ENCODE data around the gene PIAS2.
"Not testable (repeated sequence)": the region's sequence is repeated elsewhere in the genome, so short reads cannot be mapped to it uniquely, and the experiment has no call there.

PIAS2 gene

DNA sequence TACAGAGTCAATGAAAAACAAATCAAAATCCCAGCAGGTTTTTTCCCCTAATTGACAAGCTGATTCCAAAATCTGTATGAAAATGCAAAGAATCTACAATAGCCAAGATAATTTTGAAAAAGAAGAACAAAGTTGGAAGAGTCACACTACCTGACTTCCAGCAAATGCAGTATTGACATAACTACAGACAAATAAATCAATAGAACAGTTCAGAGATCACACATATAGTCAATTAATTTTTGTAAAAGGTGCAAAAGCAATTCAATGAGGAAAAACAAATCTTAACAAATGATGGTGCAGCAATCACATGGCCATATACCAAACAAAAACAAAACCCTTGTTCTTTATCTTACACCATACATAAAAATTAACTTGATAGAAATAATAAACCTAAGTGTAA lies 85.9 kb downstream of the PIAS2 start:
- DNase-seq (ENCODE audit: low spot score), result no peak

DNA sequence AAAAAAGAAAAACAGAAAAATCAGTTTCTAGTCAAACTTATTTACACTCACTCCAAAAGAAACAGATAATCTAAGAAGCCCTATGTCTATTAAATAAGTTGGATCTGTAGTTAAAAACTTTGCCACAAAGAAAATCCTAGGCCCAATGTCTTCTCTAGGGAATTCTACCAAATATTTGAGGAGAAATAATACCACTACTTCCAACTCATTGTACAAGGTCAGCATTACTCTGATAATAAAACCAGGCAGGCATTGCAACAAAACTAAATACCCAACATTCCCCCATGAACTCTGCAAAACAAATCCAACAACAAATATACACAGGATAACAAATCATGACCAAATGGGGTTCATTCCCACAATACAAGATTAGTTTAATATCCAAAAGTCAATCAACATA lies 86.7 kb downstream of the PIAS2 start:
- DNase-seq (ENCODE audit: low spot score), result no peak

DNA sequence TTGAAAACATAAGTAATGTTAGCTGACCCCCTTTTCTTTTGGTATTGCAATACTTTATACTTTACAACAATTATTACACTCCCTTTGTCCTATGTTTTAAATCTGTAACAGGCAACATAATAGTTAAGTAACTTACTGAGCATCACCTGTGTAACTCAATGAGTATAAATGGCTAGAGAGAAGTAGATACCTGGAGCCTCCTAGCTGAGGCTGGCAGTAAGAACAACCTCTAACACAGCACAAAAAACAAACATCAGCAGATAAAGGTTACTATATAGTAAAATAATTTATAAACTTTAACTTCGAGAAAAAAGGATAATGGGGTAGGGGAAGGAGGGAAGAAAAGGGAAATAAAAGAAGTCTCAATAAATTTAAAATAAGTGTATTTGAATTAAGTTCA lies 87.4 kb downstream of the PIAS2 start:
- no peak for DNase-seq (ENCODE audit: low spot score)

DNA sequence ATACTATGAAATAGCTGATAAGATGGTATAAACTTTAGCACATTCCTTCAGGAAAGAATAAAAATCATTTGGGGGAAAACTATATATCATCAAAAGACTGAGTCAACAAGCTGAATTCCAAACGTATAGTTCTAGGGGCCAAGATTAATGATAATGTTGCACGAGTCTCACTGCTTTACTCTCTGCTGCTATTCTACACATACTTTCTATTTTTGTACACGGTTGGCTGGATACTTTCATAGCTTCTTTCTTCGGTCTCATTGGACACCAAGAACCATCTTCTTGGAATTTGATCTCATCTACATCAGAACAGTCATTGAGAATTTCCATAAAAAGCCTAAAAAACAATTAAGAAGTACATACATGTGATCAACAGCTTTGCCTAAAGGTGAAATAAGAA lies 87.8 kb downstream of the PIAS2 start:
- no peak for DNase-seq (ENCODE audit: low spot score)

DNA sequence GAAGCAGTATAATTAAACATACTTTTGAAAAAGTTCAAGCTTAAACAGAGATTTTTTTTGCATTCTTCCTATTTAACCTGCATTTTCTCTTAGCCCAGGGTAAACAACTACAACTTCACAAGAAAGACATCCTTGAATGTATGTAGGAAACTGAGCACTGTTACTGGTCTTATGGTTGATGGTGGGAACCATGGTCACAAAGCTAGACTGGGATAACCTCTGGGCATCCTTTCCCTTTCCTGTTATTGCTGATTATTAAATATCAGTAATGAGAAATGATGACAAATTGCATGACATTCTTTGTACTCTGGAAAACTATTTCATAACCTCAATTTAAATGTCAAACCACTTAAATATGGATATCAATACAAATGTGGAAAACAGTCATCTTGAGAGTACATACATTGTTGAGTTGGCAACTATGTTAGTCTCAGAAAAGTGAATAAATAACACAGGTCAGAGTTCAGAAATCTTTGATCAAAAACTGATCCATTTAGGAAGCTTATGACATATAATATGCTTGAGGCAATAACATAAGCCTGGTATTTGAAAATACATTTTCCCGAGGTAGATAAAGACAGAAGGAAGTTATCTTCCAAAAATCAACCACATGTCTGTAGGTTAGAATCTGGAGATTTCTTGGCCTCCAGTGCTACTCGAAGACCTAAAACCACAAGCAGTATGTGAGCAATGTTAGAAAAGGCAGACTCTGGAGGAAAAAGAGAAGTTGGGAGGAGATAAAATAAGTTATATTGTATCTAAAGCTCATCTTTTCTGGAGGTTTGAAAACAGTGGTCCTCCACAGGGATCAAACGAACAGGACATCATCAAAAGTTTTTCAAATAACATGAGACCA lies 95.2 kb downstream of the PIAS2 start:
- peak; percentile 24 for DNase-seq (ENCODE audit: low spot score)

DNA sequence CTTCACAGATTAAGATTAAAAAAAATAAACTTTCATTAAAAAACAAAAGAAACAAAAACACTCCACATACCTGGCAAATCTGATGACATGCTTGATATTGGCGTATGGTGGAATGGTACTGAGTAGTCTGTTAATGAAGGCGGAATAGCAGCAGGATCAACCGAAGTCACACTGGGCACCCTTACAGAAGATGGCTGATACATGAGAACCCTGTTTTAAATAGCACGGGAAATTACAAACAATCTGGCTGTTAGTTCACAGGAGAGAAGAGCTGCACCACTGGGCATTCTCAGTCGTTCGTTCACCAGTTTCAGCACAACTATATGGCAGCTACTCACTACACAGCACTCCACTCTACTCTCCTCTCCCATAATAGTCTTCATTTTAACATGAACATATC lies 96.4 kb downstream of the PIAS2 start:
- DNase-seq (ENCODE audit: low spot score), result no peak

DNA sequence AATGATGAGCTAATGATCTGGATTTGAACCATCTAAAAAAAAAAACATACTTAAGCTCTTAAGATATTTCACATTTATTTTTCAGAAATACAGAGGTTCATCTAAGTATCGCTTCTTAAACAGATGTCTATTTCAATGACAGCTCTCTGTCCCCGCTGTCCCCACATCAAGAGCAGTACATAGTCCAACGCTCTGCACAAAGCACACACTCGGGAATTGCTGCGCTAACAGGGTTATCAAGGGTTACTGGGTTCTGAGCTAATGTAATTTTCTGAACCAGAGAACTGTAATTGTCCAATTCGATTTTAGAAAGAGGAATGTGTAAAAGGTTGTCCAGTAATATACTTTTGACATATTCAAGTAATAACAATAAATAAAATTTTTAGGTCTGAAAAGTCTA lies 101.6 kb downstream of the PIAS2 start:
- no peak for DNase-seq (ENCODE audit: low spot score)

DNA sequence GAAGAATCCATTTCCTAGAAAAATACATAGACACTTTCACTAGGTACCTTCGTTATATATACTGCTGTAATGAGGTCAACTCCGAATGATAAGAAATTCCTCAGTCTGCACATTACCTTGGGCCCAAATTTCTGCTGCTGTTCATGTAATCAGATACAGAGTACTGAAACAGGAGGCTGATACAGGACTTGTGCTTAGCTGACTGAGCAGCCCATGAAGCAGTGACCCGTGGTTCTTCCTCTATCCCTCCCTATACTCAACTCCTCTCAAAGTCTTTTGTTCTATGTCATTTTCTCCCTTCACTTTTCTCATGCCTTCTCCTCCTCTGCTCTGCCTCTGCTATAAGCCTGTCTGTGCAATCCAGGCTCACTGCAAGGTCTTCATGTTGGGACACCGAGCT lies 102.9 kb downstream of the PIAS2 start:
- DNase-seq (ENCODE audit: low spot score), result no peak

DNA sequence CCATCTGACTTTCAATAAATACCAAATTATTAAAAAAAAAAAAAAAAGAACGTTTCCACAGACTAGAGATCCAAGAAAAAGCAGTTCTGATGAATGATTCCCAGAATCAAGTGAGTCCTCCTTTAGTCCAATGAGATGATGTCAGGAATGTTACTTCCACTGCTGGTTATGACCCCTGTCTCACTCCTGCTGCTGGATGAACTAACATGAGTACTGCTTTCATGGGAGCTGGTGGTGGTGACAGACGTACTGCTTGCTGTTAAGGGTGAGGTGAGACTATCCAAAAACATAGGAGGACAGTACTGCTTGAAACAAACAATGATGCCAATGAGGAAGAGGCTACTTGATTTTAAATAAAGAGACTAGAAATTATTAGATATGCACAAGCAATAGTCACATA lies 105.0 kb downstream of the PIAS2 start:
- no peak for DNase-seq (ENCODE audit: low spot score)

DNA sequence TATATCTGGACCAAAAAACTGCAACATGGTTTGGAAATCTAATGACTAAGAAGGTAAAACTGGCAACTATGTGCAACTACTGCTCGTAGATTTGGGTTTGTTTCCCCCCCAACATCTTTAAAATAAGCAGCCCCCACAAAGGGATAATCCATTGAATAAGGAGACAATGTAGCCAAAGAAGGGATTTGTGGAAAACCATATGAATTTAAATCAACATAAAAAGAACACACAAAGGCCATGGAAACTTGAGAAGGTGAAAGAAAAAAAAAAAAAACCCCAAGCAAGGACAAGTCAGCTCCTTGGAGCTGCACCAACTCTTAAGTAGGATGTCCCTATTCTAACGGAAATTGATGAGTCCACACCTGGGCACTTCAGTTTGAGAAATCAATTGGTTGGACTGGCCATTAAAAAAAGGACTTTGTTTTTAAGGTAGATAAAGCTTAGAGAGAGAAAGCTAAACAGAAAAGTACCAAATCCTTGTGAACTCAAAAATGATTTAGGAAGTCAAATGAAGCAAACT lies 106.8 kb downstream of the PIAS2 start:
- DNase-seq (ENCODE audit: low spot score), result no peak

DNA sequence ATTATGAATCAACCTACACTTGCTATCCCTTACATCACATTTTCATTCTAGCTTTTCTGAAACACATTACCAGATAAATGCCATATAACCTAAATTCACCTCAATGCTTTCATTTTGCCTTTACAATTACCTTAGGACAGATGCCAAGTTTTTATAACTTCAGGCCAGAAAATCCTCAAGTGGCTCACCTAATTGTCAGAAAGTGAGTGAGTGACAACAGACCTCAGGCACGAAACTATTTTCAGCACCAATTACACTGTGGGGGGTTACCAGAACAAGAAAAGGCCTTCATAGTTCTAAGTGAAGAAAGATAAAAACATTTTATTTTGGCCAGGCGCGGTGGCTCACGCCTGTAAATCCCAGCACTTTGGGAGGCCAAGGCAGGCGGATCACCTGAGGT lies 108.2 kb downstream of the PIAS2 start:
- DNase-seq (ENCODE audit: low spot score), result no peak

DNA sequence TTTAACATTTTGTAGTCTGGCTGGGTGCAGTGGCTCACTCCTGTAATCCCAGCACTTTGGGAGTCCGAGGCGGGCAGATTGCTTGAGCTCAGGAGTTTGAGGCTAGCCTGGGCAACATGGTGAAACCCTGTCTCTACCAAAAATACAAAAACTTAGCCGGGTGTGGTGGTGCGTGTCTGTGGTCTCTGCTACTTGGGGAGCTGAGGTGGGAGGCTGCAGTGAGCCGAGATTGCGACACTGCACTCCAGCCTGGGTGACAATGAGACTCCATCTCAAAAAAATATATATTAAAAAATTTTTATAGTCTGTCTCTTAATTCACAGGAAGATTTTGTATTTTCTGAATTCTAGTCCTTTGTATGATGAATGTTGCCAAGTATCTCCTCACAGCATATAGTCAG lies 121.4 kb downstream of the PIAS2 start:
- not testable (repeated sequence) for DNase-seq (ENCODE audit: low spot score)

DNA sequence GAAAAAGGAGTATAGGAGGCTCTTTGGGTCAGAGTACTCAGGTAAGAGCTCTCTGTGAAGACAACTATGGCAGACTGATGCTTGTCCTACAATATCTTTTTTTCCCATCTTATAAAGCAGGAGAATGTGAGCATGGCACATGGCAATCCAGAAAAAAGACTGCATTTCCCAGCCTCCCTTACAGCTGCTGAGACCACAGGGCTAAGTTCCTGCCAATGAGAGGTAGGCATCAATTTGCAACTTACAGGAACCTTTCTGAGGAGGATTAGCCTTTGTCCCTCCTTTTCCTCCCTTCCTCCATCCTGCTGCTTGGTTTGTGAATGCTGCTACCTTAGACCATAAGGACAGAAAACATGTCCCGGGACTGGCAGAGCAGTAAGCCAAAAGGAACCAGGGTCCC lies 122.7 kb downstream of the PIAS2 start:
- DNase-seq (ENCODE audit: low spot score), result no peak

DNA sequence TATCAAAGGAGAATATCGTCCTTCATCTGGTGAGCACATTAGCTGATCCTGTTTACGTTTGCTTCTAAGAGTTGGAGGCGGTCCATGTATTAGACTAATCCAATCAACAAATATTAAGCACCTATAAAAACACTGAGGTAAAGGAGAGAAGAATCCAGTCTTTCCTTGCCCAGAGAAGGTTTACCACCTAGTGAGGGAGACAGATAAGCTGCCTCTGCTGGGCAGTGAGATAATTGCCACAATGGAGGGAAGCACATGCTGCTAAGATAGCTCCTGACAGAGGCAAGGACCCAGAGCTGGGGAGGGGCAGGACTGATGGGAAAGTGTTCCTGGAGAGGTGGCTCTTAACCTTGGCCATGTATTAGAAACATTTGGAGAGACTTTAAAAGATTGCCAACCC lies 123.7 kb downstream of the PIAS2 start:
- DNase-seq (ENCODE audit: low spot score), result no peak

DNA sequence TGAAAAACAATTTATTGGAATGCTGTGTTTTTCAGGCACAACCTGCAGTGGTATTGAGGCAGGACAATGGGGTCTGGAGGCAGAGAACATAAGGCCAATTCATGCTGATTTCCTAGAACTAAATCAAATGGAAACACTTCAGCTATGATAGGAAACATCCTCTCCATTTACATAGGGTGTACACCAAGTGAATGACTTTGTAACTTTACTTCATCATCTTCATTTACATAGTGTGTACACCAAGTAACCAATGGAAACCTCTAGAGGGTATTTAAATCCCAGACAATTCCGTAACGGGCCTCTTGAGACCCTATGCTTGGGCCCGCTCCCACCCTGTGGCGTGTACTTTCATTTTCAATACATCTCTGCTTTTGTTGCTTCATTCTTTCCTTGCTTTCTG lies 128.2 kb downstream of the PIAS2 start:
- no peak for DNase-seq (ENCODE audit: low spot score)

DNA sequence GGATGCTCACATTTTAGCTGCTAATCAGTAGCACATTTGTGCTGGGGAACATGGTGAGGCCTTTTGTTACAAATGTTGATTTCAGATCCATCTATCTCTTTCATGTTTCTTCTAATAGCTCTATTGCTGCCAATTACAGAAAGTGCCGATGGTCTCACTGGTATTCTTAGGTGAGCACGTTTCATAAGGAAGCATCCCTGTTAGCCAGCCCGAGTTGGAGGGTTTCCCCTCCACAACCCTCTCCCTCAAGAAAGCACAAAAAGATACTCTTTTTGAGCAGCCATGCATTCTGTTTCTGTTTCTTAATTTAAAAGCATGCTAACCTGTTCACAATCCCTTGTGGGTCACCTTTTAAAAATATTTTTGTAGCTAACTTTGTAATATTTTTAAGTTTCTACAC lies 129.6 kb downstream of the PIAS2 start:
- no peak for DNase-seq (ENCODE audit: low spot score)

DNA sequence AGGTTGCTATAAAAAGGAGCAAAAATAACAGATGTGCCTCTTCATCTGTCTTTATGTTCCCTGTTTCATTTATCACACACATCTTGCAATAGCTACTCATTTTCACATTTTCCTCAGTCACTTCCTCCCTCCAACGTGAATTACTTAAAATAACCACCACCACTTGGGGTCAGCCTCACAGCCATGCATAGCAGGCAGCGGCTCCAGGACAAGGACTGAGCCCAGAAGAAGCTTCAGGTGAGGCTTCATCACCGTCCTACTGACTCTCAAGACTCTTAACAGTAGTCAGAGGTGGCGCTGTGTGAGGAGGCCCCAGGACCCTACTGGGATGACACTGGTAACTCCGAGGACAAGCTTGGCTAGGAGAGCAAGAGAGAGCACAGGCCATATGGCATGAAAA lies 144.9 kb downstream of the PIAS2 start:
- DNase-seq (ENCODE audit: low spot score), result no peak

DNA sequence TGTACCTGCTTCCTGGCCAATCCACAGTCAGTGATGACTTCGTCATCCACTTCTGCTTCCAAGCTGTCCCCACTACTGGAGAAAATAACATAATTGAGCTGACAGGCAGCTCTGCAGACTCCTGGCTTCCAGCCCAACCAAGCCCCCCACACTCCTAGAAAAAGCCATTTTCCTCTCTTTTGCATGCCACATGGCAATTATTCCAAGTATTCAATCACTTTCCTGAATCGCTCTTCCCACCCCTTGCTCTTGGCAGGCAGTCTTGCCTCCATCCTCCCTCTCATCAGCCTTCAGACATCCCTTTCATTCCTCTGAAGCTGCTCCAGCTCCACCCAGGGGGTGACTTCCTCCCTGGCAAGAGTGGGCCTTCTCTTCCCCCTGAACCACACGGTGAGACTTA lies 146.2 kb downstream of the PIAS2 start:
- no peak for DNase-seq (ENCODE audit: low spot score)

DNA sequence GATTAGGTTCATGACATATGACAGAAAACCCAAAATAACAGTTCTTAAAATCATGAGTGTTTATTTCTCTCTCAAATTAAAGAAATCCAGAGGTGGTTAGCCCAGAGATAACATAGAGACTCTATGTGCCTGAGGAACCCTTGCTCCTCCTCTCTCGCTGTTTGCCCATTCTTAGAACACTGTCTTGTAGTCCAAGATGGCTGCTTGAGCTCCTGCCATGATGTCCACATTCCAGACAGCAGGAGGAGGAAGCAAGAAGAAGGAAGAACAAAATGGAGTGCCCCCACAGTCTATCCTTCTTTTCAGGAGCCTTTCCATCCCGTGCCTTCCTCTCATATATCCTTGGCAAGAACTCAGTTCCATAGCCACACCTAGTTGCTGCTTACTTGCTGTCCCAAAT lies 146.6 kb downstream of the PIAS2 start:
- DNase-seq (ENCODE audit: low spot score), result no peak

DNA sequence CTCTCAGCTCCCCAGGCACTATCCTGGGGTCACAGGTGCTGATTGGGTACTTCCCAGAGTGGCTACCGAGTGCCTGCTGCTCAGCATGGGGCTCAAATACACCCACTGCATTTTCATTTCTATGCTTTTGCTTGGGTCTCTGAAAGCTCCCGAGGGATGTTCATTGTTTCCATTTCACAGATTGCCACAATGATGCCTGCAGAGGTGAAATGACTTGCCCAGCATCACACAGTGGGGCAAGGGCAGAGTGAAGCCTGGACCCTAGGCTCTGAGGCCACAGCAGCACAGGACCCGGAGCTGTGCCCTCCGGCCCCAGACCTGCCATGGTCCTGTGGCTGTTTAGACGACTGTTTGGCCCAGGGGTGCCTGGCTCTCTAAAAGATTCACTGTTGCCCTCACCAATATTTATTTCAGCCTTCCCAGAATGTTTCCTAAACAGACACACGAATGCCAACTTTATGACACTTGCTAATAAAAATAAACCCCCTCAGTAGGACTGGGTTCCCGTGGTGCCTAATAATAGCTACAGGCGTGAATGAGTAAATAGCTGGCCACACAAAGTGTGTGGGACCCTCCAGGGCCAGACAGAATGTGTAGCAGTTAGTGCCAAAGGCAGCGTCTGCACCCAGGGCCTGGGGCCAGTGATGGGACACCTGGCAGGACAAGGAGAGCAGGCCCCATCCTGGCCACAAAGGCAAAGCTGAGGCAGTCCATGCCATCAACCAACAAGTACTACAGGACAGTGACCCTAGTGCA lies 149.0 kb downstream of the PIAS2 start:
- no peak for DNase-seq (ENCODE audit: low spot score)

DNA sequence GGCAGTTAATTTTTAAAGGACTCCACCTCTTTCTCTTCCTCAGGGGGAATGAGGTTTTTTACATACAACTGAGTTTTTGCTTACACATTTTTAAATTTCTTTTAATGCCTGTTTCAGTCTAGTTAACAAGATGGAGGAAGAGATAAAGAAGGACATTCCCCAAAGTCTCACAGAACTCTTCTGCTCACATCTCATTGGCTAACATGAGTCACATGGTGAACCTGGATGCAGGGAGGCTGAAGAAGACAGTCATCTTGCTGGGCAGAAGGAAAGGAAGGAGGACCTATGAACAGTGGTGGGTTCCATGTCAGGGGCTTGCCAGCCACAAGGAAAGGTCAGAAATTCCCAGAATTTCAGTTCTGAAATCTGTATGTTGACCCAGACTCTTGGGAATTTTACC lies 150.1 kb downstream of the PIAS2 start:
- DNase-seq (ENCODE audit: low spot score), result no peak

DNA sequence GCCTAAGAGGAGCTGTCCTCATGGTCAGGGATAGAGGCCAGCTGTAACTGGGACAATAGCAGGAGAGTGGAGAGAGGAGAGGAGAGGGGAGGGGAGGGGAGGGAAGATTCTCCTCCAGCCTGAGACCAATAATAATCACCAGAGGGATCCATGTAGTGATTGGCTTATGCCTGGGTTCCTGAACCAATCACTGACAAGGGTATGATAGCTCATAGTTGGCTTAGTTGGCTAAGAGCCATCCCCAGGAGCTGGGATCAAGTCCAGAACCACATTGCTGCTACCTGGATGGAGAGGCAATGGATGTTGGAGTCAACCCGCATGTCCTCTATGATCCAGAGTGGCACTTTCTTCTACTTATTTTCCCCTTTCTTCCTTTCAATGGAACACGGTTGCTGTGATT lies 152.7 kb downstream of the PIAS2 start:
- no peak for DNase-seq (ENCODE audit: low spot score)

DNA sequence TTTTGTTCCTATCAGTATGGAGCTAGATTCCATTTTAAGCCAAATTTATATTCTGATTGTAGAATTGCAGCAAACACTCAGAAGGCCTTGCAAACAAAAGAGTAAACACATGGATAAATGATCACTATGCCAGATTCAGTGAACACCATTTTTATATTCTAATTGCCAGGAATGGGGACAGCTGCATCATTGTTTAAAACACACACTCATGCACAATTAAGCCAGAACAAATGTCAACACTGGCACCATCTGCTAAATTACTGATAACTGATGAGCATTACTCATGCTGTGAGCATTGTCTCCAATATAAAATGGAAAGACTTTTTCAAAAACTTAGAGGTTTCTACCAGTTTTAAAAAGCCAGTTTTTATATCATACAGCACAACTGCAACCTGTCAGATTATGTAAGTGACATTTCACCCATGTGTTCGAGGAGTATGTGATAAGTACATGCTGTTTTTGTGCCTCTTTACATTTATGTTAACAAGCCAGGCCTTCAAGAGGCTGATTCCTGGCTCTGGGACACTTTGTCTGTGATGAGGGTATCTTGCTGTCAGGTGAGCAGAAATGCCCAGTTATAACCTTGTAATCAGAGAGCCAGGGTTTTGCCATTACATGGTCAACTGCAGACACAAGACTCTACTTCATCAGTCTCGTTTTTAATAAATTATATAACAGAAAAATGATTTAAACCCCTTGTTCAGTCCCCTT lies 156.1 kb downstream of the PIAS2 start:
- DNase-seq (ENCODE audit: low spot score), result no peak
